ENCODE measurements around the gene FNDC1.
"Not testable (repeated sequence)": the region's sequence is repeated elsewhere in the genome, so short reads cannot be mapped to it uniquely, and the experiment has no call there.

FNDC1 gene

GRCh38 chr6:159259441-159260125 is 90.4 kb downstream of the FNDC1 start:
- no peak for DNase-seq

GRCh38 chr6:159260208-159260607 is 91.0 kb downstream of the FNDC1 start:
- no peak for DNase-seq

DNA sequence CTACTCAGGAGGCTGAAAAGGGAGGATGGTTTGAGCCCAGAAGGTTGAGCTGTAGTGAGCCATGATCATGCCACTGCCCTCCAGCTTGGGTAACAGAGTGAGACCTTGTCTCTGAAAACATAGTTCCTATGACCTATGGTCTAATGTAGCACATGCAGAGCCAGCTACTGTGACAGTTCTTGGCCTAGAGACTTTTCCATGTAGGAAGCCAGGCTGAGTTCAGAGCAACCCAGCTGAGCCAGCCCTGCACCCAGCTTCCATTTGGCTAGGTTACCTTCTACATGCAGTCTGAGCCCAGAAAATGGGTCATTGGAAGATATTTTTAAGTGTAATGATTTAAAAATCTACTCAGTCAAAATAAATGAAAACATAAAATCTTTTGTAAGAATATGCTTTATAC is 92.8 kb downstream of the FNDC1 start:
- no peak for DNase-seq

DNA sequence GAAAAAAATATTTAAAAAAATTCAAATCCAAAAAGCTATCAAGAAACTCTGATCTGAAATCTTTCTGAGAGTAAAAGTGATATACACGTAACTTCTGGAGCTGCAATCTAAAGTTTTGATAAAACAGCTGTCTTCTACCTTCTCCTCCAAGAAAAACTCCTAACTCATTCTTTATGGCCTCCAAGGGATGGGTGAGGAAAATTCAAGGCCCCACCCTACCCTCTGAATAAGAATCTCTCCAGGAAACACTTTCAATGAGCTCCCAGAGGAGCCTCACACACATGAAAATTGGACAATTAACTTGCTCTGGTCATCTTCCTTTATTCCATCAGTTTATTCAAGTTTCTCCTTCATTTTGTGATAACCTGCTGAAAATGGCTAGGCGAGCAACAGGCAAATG is 93.4 kb downstream of the FNDC1 start:
- no peak for DNase-seq

GRCh38 chr6:159267165-159267564 is 98.0 kb downstream of the FNDC1 start:
- no peak for DNase-seq

DNA sequence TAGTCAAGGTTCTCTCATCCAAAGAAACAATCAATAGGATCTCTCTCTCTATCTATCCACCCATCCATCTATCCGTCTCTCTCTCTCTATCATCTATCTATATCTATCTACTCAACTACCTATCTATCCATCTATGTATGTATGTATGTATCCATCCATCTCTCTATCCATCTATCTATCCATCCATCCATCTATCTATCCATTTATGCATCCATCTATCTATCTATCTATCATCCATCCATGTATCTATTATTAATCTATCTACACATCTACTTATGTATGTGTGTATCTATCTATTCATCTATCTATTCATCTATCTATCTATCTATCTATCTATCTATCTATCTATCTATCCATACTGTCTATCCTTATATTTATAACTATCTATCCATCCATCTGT is 99.3 kb downstream of the FNDC1 start:
- DNase-seq: no peak

GRCh38 chr6:159271257-159271656 is 102.1 kb downstream of the FNDC1 start:
- DNase-seq: no peak

DNA sequence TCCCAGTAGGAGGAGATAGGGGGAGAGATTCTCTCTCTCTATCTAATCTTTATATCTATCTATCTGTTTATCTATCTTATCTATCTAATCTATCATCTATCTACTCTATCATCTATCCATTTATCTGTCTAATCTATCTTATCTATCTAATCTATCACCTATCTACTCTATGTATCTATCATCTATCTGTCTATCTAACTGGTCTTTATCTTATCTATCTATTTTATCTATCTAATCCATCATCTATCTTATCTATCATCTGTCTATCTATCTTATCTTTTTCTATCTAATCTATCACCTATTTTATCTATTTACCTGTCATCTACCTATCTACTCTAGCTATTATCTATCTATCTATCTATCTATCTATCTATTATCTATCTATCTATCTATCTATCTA is 109.4 kb downstream of the FNDC1 start:
- DNase-seq: no peak

DNA sequence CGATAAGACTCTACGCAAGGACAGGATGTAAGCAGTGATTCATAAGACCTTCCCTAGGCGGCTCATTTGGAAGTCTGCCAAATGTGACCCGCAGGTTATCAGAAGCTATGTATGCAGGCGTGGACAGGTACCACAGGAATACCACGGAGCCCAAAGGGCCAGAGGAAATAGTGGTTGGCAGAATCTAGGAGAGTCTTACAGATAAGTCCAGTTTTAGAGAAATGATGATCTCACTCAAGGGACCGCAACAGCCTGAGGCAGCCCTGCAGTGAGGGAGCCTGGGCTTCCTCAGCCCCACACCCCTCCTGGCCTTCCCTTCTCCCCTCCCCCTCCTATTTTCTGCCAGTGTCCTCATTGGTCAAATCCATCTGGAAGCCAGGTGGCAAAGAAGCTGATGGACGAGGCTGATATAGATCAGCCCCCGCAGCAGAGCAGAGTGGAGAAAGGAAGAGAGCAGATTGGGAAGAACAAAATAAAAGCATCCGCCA is 110.6 kb downstream of the FNDC1 start:
- DNase-seq: no peak

- DNase-seq: no peak
These were observed 113.2 kb downstream of the FNDC1 start for GRCh38 chr6:159282421-159282820.

DNA sequence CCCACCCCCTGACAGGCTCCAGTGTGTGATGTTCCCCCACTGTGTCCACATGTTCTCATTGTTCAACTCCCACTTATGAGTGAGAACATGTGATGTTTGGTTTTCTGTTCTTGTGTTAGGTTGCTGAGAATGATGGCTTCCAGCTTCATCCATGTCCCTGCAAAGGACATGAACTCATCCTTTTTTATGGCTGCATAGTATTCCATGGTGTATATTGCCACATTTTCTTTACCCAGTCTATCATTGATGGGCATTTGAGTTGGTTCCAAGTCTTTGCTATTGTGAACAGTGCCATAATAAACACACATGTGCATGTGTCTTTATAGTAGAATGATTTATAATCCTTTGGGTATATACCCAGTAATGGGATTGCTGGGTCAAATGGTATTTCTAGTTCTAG is 115.5 kb downstream of the FNDC1 start:
- not testable (repeated sequence) for DNase-seq

- no peak for DNase-seq
These were observed 129.6 kb downstream of the FNDC1 start for GRCh38 chr6:159298840-159299239.

GRCh38 chr6:159299566-159299965 is 130.4 kb downstream of the FNDC1 start:
- no peak for DNase-seq

- DNase-seq: no peak
These were observed 132.1 kb downstream of the FNDC1 start for GRCh38 chr6:159301277-159301676.

- DNase-seq: no peak
These were observed 132.8 kb downstream of the FNDC1 start for GRCh38 chr6:159301810-159302593.

- no peak for DNase-seq
These were observed 133.4 kb downstream of the FNDC1 start for GRCh38 chr6:159302594-159302992.

GRCh38 chr6:159303159-159303558 is 134.0 kb downstream of the FNDC1 start:
- DNase-seq: no peak

DNA sequence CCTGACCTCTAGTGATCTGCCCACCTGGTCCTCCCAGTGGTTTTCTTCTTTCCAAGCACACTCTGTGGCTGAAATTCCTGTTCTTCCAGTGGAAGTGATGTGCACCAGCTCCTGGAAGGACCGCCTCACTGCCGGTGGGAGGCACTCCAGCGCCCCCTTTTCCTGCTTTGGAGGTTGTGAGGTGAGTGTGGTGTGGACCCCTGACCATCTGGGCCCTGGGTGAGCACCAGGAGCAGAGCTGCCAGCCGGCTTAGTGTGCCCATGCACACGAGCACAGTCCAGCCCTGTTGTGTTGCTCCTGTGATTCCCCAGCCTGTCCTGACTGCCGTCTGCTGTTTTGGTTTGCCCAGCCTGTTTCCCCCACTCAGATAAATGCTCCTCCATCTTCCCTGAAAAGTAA is 134.6 kb downstream of the FNDC1 start:
- DNase-seq: no peak

DNA sequence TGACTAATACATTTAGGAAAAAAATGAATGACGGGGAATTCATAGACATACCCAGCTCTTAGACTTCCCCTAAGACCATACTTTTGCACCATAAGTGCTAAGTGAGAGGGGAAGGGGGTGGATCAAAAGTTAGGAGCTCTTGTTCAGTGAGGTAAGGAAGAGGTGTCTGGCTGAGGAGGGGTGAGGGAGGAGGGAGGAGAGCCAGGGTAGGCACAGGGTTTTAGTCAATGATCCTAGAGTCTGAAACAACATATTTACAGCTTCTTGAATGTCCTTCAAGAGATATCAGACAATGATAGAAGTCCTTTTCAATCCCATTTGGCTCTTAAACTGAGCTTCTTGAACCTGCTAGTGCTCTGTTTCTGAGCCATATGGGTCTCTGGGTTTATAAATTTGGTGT is 135.4 kb downstream of the FNDC1 start:
- DNase-seq: no peak

- no peak for DNase-seq
These were observed 136.0 kb downstream of the FNDC1 start for GRCh38 chr6:159305159-159305558.

- DNase-seq: no peak
These were observed 136.8 kb downstream of the FNDC1 start for GRCh38 chr6:159305804-159306537.

- DNase-seq: no peak
These were observed 138.1 kb downstream of the FNDC1 start for GRCh38 chr6:159307246-159307790.

DNA sequence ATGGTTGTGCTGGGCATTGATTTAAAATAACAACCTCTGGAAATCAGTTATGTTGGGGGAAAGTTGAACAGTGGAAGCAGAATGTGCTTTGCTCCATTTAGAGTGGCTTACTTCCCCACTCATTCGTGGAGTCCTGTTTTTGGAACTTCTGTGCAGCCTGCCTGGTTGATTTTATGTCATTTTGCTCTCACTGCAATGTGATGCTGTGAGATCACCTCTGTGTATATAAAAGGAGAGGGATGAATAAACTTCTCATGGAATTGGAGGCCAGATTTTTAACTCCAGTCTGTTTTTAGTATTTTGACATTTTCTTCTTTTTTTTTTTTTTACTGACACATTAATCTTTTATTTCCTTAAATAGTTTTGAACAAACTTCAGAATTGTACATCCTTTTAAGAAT is 139.0 kb downstream of the FNDC1 start:
- DNase-seq: no peak
